NCI-H146 treated with DMSO at 0.1 percent for 48 hours (cell line): ENCODE results near the gene GDA.

Experiments
- DNase-seq: peaks from one replicate; lab custom pipeline; 2025; ENCODE audit not compliant: unreplicated experiment; lab: John Stamatoyannopoulos, UW

GDA gene

GRCh38 chr9:72149231-72149975 lies at the start of gene GDA:
Gene GDA, plus strand, starts transcription at chr9:72149440. Its CDS starts 120 bp downstream, at chr9:72149560.
- no peak for DNase-seq

- DNase-seq, result no peak
Measured at GRCh38 chr9:72102520-72102919, 46.7 kb upstream of the GDA start.

DNA sequence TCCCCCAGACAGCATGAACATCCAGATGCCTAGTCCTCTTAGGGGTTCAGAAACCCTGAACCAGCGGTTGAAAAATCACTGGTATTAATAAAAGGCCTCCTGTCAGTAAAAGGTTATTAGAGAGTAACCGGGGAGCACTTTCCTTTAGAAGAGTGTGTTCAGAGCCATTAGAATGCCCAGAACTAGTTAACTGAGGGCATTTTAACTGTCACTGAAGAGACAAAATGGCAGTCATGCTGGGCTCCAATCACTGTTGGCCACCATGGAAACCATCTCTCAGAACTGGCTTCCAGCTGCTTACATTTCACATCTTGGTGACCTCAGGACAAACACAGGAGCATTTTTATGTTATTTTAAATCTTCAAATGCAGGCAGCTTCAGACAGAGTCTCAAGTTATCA lies 36.2 kb upstream of the GDA start:
- DNase-seq, result no peak

- DNase-seq, result no peak
Measured at GRCh38 chr9:72119853-72120252, 29.4 kb upstream of the GDA start.

DNA sequence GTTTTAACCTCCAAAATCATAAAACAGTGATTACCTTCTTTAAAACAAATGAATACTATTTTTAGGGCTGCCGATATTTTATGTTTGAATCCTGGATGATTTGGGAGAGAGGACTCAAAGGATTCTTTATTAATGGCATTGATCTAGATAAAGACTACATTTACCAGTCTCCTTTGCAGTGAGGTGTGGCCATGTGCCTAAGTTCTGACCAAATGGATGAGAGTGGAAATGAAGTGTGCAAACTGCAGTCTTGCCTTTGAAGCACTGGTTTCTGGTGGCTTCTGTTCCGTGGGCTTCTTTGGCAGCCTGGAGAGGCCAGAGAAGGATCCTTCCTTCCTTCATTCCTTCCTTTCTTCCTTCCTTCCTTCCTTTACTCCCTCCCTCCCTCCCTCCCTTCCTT lies 24.3 kb upstream of the GDA start:
- DNase-seq, result no peak

DNA sequence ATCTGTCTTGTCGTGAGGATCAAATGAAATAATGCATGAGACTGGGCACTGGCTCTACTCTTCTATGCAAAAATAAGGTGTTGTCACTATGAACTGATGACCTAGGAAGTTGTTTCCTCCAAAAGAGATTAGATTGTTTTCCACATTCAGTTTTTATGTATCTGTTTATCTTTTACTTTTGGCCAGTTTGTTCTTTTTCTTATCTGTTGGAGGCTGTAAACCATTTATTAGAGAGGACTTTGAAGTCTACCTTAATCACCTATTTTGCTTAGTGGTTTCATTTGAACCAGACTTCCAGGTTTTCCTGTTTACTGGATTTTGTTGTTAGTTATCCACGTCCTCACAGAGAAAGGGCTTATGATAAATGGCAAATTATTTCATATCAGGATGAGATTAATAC lies 21.5 kb upstream of the GDA start:
- no peak for DNase-seq

DNA sequence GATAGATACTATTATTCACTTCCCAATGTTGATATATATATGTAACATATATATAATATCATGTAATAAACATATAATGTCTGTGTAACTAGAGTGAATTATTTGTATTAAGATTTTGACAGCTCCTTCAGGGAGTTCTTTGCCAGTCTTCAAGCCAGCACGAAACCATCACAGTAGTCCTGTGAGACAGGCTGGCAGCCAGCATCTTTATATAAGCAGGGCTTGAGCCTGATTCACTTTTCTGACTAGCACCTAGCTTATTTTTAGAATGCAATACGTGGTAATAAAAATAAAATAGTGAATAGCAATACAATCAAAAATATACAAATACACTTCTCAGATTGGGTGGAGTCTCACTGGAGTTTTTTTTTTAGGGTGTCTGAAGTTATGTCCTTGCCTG lies 20.7 kb upstream of the GDA start:
- no peak for DNase-seq

GRCh38 chr9:72129271-72130156 lies 19.7 kb upstream of the GDA start:
- DNase-seq, result no peak

- no peak for DNase-seq
Measured at GRCh38 chr9:72130321-72130720, 18.9 kb upstream of the GDA start.

DNA sequence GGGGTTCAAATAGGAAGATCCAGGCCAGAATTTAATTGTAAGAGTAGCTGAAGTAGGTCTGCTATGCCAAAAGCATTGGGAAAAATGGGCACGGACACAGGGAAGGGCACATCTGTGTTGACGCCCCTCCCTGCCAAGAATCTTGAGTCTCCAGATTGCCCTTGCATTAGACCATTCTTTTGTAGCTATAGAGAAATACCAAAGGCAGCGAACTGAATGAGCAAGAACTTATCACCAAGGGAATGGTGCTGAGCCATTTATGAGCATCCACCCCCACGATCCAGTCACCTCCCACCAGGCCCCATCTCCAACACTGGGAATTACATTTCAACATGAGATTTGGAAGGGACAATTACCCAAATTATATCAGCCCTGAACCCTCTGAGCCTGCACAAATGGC lies 18.0 kb upstream of the GDA start:
- no peak for DNase-seq

DNA sequence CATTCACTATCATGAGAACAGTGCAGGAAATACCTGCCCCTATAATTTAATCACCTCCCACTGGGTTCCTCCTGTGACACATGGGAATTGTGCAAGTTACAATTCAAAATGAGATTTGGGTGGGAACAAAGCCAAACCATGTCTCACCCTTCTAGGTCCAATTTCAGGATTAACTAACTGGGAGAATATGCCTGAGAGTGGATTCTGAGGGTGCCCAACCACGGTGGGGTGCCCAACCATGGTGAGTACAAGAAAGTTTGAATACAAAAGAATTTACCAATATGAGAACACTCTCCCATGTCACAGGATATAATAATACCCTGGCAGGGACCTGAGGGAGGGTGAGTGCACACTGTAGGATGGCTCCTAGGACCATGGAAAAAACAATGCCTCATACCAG lies 17.2 kb upstream of the GDA start:
- DNase-seq, result no peak

- DNase-seq, result no peak
Measured at GRCh38 chr9:72133365-72134035, 15.7 kb upstream of the GDA start.

- DNase-seq, result no peak
Measured at GRCh38 chr9:72134801-72135200, 14.4 kb upstream of the GDA start.

DNA sequence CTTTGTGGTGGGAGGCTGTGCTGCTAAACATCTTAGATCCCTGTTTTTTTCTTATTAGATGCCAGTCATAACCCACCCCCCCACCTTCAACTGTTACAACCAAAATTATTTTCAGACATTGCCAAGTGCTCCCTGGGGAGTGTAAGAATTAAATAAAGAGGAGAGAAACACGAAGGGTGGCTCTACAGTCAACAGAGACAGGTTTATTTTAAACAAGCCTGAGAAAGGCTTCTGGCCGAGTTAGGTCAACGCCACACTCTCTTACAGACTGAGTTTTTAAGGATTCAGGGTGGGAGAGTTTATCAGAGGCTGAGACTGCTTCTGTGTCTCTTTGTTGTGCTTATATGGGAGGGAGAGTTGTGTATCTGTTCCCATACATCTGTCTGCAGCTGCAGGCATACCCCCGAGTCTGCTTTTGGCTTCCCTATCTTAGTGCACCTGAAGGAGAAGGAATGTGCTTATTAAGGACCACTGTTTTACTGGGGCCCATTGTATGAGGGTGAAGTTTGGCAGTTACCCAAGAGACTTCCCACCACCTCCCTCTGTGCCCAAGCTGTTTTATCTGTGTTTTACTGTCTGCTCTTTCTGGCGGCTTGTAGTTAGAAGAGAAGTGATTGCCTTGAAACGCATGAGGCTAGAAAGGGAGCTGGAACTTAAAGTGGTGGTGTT lies 11.4 kb upstream of the GDA start:
- no peak for DNase-seq

GRCh38 chr9:72139226-72139625 lies 10.0 kb upstream of the GDA start:
- DNase-seq, result no peak

DNA sequence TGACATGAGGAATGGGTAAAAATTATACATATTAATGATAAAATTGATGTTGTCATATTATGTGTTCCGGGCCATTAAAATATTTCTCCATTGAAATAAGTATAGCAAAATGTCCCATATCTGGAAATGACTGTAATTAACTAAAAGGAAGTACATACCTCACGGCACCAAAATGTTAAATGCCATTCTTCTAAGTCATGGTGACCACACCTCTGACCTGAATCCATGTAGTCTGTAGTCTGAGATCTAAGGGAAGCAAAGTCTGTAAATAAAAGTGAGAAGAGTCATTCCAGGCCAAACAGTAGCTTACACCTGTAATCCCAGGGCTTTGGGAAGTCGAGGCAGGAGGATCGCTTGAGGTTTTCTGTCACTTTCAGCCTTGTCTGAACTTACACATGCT lies 8.7 kb upstream of the GDA start:
- no peak for DNase-seq

GRCh38 chr9:72141484-72141883 lies 7.8 kb upstream of the GDA start:
- DNase-seq, result no peak

DNA sequence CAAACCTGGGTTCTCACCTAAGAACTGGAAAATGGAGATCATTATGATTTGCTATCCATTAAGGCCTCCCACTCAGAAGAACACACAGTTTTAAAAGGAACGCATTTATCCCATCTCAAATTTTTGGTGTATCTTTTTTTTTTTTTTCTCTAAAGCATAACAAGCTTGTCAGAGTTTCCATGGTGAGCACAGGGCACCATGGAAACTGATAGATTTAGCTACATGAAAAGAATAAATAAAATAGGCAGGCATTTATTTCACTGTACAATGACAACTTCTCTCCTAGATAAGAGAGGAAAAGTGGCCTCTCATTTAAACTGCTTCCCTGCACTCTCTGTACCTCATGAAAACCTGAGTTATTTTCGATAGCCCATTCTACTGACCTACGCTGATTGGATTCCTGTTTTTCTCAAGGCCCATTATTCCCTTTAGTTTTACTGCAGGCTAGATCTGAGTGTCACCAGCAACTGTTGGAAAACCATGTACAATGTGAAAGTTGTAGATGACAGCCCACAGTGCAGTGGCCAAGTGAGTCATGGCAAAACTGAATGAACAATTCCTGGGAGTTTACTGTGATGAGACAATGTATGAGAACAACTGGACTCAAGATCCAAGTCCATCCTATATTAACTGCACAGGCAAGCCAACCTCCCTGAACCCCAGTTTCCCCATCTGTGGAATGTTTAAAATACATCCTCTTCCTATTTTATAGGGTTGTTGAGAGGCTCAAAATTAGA lies 4.3 kb upstream of the GDA start:
- no peak for DNase-seq

GRCh38 chr9:72145733-72146505 lies 3.3 kb upstream of the GDA start:
- no peak for DNase-seq

GRCh38 chr9:72147676-72148075 lies 1.6 kb upstream of the GDA start:
- DNase-seq, result no peak
